ENCODE measurements around the gene R3HDM2. TPM values are rescaled to one million over a fixed set of nuclear protein-coding genes. Genes with fewer than 3 reads are reported as not detected.

R3HDM2 gene
- total and polyA plus RNA-seq, 2 experiments from 2014 or later, result 13.4 to 28.7 TPM

GRCh38 chr12:57243521-57244311 lies 187.1 kb downstream of the R3HDM2 start:
- peaks cover 48% of the 10 kb centered on the region for H3K4me1 ChIP-seq (ENCODE audit: insufficient read depth)
- DNase-seq (ENCODE audit: low spot score), result peak; percentile 88
- no peaks in the 10 kb centered on the region for H3K36me3 ChIP-seq (replicated peaks; ENCODE audit: insufficient read depth, low read depth)

GRCh38 chr12:57242691-57243454 lies 188.0 kb downstream of the R3HDM2 start:
- Histone ChIP-seq H2AFZ (peak overlapping the region; percentile 44), H3K9me3 (ENCODE audit: low read depth) (no peaks in the 10 kb centered on the region), H3K79me2 (no peaks in the 10 kb centered on the region), H3K9me2 (replicated peaks; ENCODE audit: insufficient read depth) (no peaks in the 10 kb centered on the region), H3K36me3 (replicated peaks; ENCODE audit: insufficient read depth, low read depth) (no peaks in the 10 kb centered on the region), H4K20me1 (ENCODE audit: insufficient read depth, poor library complexity, severe bottlenecking) (peaks cover 5% of the 10 kb centered on the region), H3K4me2 (peak overlapping the region; percentile 100), H3K27ac (no peak overlapping the region), H3K4me1 (ENCODE audit: insufficient read depth) (peaks cover 56% of the 10 kb centered on the region), H3K4me3 (peak overlapping the region; percentile 71), H3K27me3 (peaks cover 50% of the 10 kb centered on the region)
- DNase-seq (ENCODE audit: low spot score), result peak; percentile 82
- TF ChIP-seq EZH2 (IDR thresholded peaks at IDR 0.05; ENCODE audit: borderline replicate concordance), result peak; percentile 67
- peak; percentile 82 for TF ChIP-seq CTCF (IDR thresholded peaks at IDR 0.05; ENCODE audit: poor library complexity)
- no peak for TF ChIP-seq EZH2phosphoT487 (IDR thresholded peaks at IDR 0.05; ENCODE audit: low read depth, severe bottlenecking, unreplicated experiment)
- 2% methylated on average over 36 of the region's 45 CpGs for WGBS (ENCODE audit: low lambda C conversion rate, missing lambda C conversion rate)

More at GRCh38 chr12:57243521-57244311, 187.1 kb downstream of the R3HDM2 start:
- Histone ChIP-seq H2AFZ (peak overlapping the region; percentile 44), H3K27ac (no peak overlapping the region), H3K4me2 (peak overlapping the region; percentile 100), H4K20me1 (ENCODE audit: insufficient read depth, poor library complexity, severe bottlenecking) (peaks cover 5% of the 10 kb centered on the region), H3K9me2 (replicated peaks; ENCODE audit: insufficient read depth) (no peaks in the 10 kb centered on the region), H3K79me2 (no peaks in the 10 kb centered on the region), H3K27me3 (peaks cover 42% of the 10 kb centered on the region), H3K9me3 (ENCODE audit: low read depth) (no peaks in the 10 kb centered on the region), H3K4me3 (peak overlapping the region; percentile 71)
- TF ChIP-seq CTCF (IDR thresholded peaks at IDR 0.05; ENCODE audit: poor library complexity) (peak; percentile 93), EZH2phosphoT487 (IDR thresholded peaks at IDR 0.05; ENCODE audit: low read depth, severe bottlenecking, unreplicated experiment) (no peak)
- WGBS (ENCODE audit: low lambda C conversion rate, missing lambda C conversion rate), result 21% methylated on average over 39 of the region's 41 CpGs

GRCh38 chr12:57242329-57242690 lies 188.5 kb downstream of the R3HDM2 start:
- TF ChIP-seq EZH2phosphoT487 (IDR thresholded peaks at IDR 0.05; ENCODE audit: low read depth, severe bottlenecking, unreplicated experiment), result no peak
- TF ChIP-seq EZH2 (IDR thresholded peaks at IDR 0.05; ENCODE audit: borderline replicate concordance), result no peak
- TF ChIP-seq CTCF (IDR thresholded peaks at IDR 0.05; ENCODE audit: poor library complexity), result no peak
- Histone ChIP-seq H3K9me2 (replicated peaks; ENCODE audit: insufficient read depth) (no peaks in the 10 kb centered on the region), H3K36me3 (replicated peaks; ENCODE audit: insufficient read depth, low read depth) (no peaks in the 10 kb centered on the region), H4K20me1 (ENCODE audit: insufficient read depth, poor library complexity, severe bottlenecking) (peaks cover 5% of the 10 kb centered on the region), H3K4me1 (ENCODE audit: insufficient read depth) (peaks cover 59% of the 10 kb centered on the region), H3K9me3 (ENCODE audit: low read depth) (no peaks in the 10 kb centered on the region), H3K4me2 (peak overlapping the region; percentile 100), H3K79me2 (no peaks in the 10 kb centered on the region), H3K27ac (no peak overlapping the region), H3K4me3 (peak overlapping the region; percentile 71), H3K27me3 (peaks cover 56% of the 10 kb centered on the region), H2AFZ (no peak overlapping the region)
- 7% methylated on average over 14 of the region's 18 CpGs for WGBS (ENCODE audit: low lambda C conversion rate, missing lambda C conversion rate)
- DNase-seq (ENCODE audit: low spot score), result no peak
